ENCODE measurements around the gene ADGRD1. TPM values are rescaled to one million over a fixed set of nuclear protein-coding genes. Genes with fewer than 3 reads are reported as not detected.
A peak's percentile ranks its signal among the peaks of the same experiment; 100 is the strongest.

Gene ADGRD1
- polyA plus RNA-seq, 3 donors: 4.7 to 17.9 (median 4.9) TPM

- Histone ChIP-seq H3K27ac (ENCODE audit: low read depth in 1 of 2, low read length in 2 of 2) (peak overlapping the region; percentile 14 to 61), H3K9ac (ENCODE audit: insufficient read depth, low read length, poor library complexity, severe bottlenecking) (no peak overlapping the region), H3K36me3 (replicated peaks in 1 of 2; ENCODE audit: control insufficient read depth in 1 of 2, insufficient read depth in 2 of 2, low read length in 2 of 2) (peaks cover 0 to 3% of the 10 kb centered on the region in 2 donors), H3K27me3 (ENCODE audit: control insufficient read depth in 2 of 2, insufficient read depth in 2 of 2, low read length in 2 of 2) (peaks cover 0 to 9% of the 10 kb centered on the region in 2 donors), H3K9me3 (replicated peaks in 1 of 2; ENCODE audit: control insufficient read depth in 1 of 2, insufficient read depth in 1 of 2, low read length in 2 of 2) (no peaks in the 10 kb centered on the region), H3K4me2 (replicated peaks; ENCODE audit: extremely low read depth, low read length, poor library complexity, severe bottlenecking) (peak overlapping the region; percentile 43), H3K4me3 (replicated peaks in 1 of 3; ENCODE audit: low read depth in 2 of 3, low read length in 3 of 3) (peak overlapping the region in 1 of 3 experiments; percentile 29), H4K20me1 (ENCODE audit: insufficient read depth, low read length) (peaks cover 9% of the 10 kb centered on the region), H2AFZ (ENCODE audit: insufficient read depth, low read depth, low read length, poor library complexity, severe bottlenecking) (no peak overlapping the region), H3K4me1 (ENCODE audit: control insufficient read depth in 1 of 2, insufficient read depth in 2 of 2, low read length in 2 of 2) (peaks cover 43% of the 10 kb centered on the region in 2 donors), H3K79me2 (ENCODE audit: insufficient read depth, low read length) (no peaks in the 10 kb centered on the region)
- H3K27ac Mint-ChIP-seq: peak overlapping the region in 5 of 7 donors; percentile 11 to 64 (median 45)
- intact Hi-C loops (cut with micrococcal nuclease): loop anchor here in 1 of 2 donors (10.0 kb wide), 2 partner anchors 353 to 733 kb away; no protein-coding TSS in a partner anchor
- H3K36me3 Mint-ChIP-seq: peaks cover 8 to 14% of the 10 kb centered on the region in 2 donors
- H3K27me3 Mint-ChIP-seq (ENCODE audit: low read depth in 3 of 3): peaks cover 7 to 11% (median 7%) of the 10 kb centered on the region in 3 donors
- H3K4me1 Mint-ChIP-seq: peaks cover 34% of the 10 kb centered on the region
- 43% methylated on average over 4 of the region's 13 CpGs for WGBS (ENCODE audit: insufficient coverage)
- H3K9me3 Mint-ChIP-seq: peaks cover 0 to 4% (median 0%) of the 10 kb centered on the region in 7 donors
- peak in 1 of 3 donors; percentile 15 for DNase-seq
- TF ChIP-seq CTCF (IDR thresholded peaks at IDR 0.05): no peak
- H3K4me3 Mint-ChIP-seq: peak overlapping the region in 1 of 2 donors; percentile 28
Observed at GRCh38 chr12:131101703-131102492, 148.2 kb downstream of the ADGRD1 start.

- Histone ChIP-seq H3K4me3 (replicated peaks in 1 of 3; ENCODE audit: low read depth in 2 of 3, low read length in 3 of 3) (peak overlapping the region in 1 of 3 experiments; percentile 29), H3K36me3 (replicated peaks in 1 of 2; ENCODE audit: control insufficient read depth in 1 of 2, insufficient read depth in 2 of 2, low read length in 2 of 2) (peaks cover 0 to 3% of the 10 kb centered on the region in 2 donors), H3K4me2 (replicated peaks; ENCODE audit: extremely low read depth, low read length, poor library complexity, severe bottlenecking) (peak overlapping the region; percentile 43), H3K27ac (ENCODE audit: low read depth in 1 of 2, low read length in 2 of 2) (peak overlapping the region; percentile 14 to 61), H2AFZ (ENCODE audit: insufficient read depth, low read depth, low read length, poor library complexity, severe bottlenecking) (peak overlapping the region; percentile 24), H3K27me3 (ENCODE audit: control insufficient read depth in 2 of 2, insufficient read depth in 2 of 2, low read length in 2 of 2) (peaks cover 0 to 9% of the 10 kb centered on the region in 2 donors), H3K79me2 (ENCODE audit: insufficient read depth, low read length) (no peaks in the 10 kb centered on the region), H3K9me3 (replicated peaks in 1 of 2; ENCODE audit: control insufficient read depth in 1 of 2, insufficient read depth in 1 of 2, low read length in 2 of 2) (no peaks in the 10 kb centered on the region), H3K9ac (ENCODE audit: insufficient read depth, low read length, poor library complexity, severe bottlenecking) (peak overlapping the region; percentile 27), H4K20me1 (ENCODE audit: insufficient read depth, low read length) (peaks cover 9% of the 10 kb centered on the region), H3K4me1 (ENCODE audit: control insufficient read depth in 1 of 2, insufficient read depth in 2 of 2, low read length in 2 of 2) (peaks cover 43% of the 10 kb centered on the region in 2 donors)
- Mint-ChIP-seq H3K4me1 (peaks cover 34% of the 10 kb centered on the region), H3K4me3 (peak overlapping the region in 1 of 2 donors; percentile 81), H3K9me3 (peaks cover 0 to 2% (median 0%) of the 10 kb centered on the region in 7 donors), H3K27me3 (ENCODE audit: low read depth in 3 of 3) (peaks cover 7 to 11% (median 7%) of the 10 kb centered on the region in 3 donors), H3K36me3 (peaks cover 8 to 14% of the 10 kb centered on the region in 2 donors), H3K27ac (peak overlapping the region in 1 of 7 donors; percentile 75)
- TF ChIP-seq CTCF (IDR thresholded peaks at IDR 0.05): no peak
- intact Hi-C loops (cut with micrococcal nuclease): loop anchor here in 1 of 2 donors (10.0 kb wide), 2 partner anchors 352 to 732 kb away; no protein-coding TSS in a partner anchor
- DNase-seq: no peak
- WGBS (ENCODE audit: insufficient coverage): 85% methylated on average over 8 of the region's 10 CpGs
Observed at GRCh38 chr12:131102493-131102931, 148.8 kb downstream of the ADGRD1 start.
